B cell (primary cell): ENCODE measurements around the gene PTPRG. TPM values are rescaled to one million over a fixed set of nuclear protein-coding genes. Genes with fewer than 3 reads are reported as not detected.

Experiments
- ATAC-seq: fragments of 200-7000 bp; cut with Tn5 transposase; one replicate; pipeline ENCODE4 v1.10.0; 2021; ENCODE audit warnings: low read depth, mild to moderate bottlenecking, moderate number of reproducible peaks, moderate library complexity
- CTCF ChIA-PET: fragments of 350-600 bp; sonication (Branson Sonifier 250); formaldehyde crosslinking; loops from one replicate; lab custom pipeline; 2021; ENCODE audit warnings: antibody characterized with exemption, inconsistent platforms; lab: Charles Lee
- POLR2A ChIA-PET: fragments of 350-600 bp; sonication (Branson Sonifier 250); formaldehyde crosslinking; loops from one replicate; lab custom pipeline; 2021; ENCODE audit warnings: antibody characterized with exemption; lab: Charles Lee
- DNase-seq: peaks from one replicate; pipeline ENCODE4 v3.0.0; 2013
- H2AFZ ChIP-seq: 2 replicates; pipeline ENCODE4 v1.6.1; 2012; ENCODE audit warnings: mild to moderate bottlenecking, low read depth, low read length; ENCODE audit not compliant: insufficient read depth, poor library complexity, severe bottlenecking
- H3K27ac ChIP-seq, 2 donors: 1 replicate in 1 of 2; 2 replicates in 1 of 2; pipeline ENCODE4 v1.5.1; 2012 to 2013; ENCODE audit warnings: low read length in 2 of 2, mild to moderate bottlenecking in 2 of 2, moderate library complexity in 1 of 2
- H3K27me3 ChIP-seq, 4 experiments: fragments of 200-600 bp in 1 of 4; sonication (generic) in 1 of 4; replicated peaks in 1 of 4; 1 replicate in 2 of 4; 2 replicates in 2 of 4; pipeline versions ENCODE4 v1.6.1 to v1.7.0; 2013 to 2016; ENCODE audit warnings: low read length in 3 of 4, mild to moderate bottlenecking in 2 of 4, mixed read lengths in 1 of 4, moderate library complexity in 1 of 4; ENCODE audit not compliant: insufficient read depth in 4 of 4, control insufficient read depth in 3 of 4; ENCODE audit errors: control extremely low read depth in 1 of 4
- H3K36me3 ChIP-seq, 2 experiments: replicated peaks in 1 of 2; 1 replicate in 1 of 2; 2 replicates in 1 of 2; pipeline versions ENCODE4 v1.6.1 to v1.7.1; 2013; ENCODE audit warnings: low read length in 1 of 2; ENCODE audit not compliant: insufficient read depth in 2 of 2, control insufficient read depth in 1 of 2; ENCODE audit errors: control extremely low read depth in 1 of 2, extremely low read depth in 1 of 2
- H3K4me1 ChIP-seq, 2 donors: fragments of 200-600 bp in 1 of 2; sonication (generic) in 1 of 2; 1 replicate in 1 of 2; 2 replicates in 1 of 2; pipeline versions ENCODE4 v1.5.1 to v1.6.1; 2013 to 2017; ENCODE audit warnings: low read length in 2 of 2; ENCODE audit not compliant: control insufficient read depth in 2 of 2, insufficient read depth in 2 of 2
- H3K4me2 ChIP-seq: replicated peaks from 2 replicates; pipeline ENCODE3; 2012; ENCODE audit warnings: mild to moderate bottlenecking, low read depth, low read length; ENCODE audit not compliant: poor library complexity, severe bottlenecking
- H3K4me3 ChIP-seq, 5 experiments: fragments of 200-600 bp in 1 of 5; sonication (generic) in 1 of 5; 1 replicate in 3 of 5; 2 replicates in 2 of 5; pipeline versions ENCODE4 v1.5.1 to v1.7.0; 2011 to 2016; ENCODE audit warnings: low read length in 4 of 5, mild to moderate bottlenecking in 4 of 5, low read depth in 2 of 5, control low read depth in 1 of 5, moderate library complexity in 1 of 5; ENCODE audit not compliant: insufficient read depth in 1 of 5; ENCODE audit errors: control extremely low read depth in 1 of 5, extremely low read depth in 1 of 5
- H3K79me2 ChIP-seq: fragments of 200-600 bp; sonication (generic); one replicate; pipeline ENCODE4 v1.6.0; 2016; ENCODE audit warnings: low read length; ENCODE audit not compliant: control insufficient read depth, insufficient read depth
- H3K9ac ChIP-seq: fragments of 200-600 bp; sonication (generic); 2 replicates; pipeline ENCODE4 v1.6.1; 2017; ENCODE audit warnings: mild to moderate bottlenecking, low read length, moderate library complexity
- H3K9me3 ChIP-seq, 3 donors: one replicate each; pipeline versions ENCODE4 v1.6.1 to v1.7.1; 2013; ENCODE audit warnings: low read length in 2 of 3; ENCODE audit not compliant: control insufficient read depth in 2 of 3, insufficient read depth in 1 of 3; ENCODE audit errors: control extremely low read depth in 1 of 3
- H4K20me1 ChIP-seq: 2 replicates; pipeline ENCODE4 v1.6.0; 2012; ENCODE audit warnings: mild to moderate bottlenecking, low read length; ENCODE audit not compliant: insufficient read depth, control insufficient read depth, poor library complexity, severe bottlenecking
- H3K27ac Mint-ChIP-seq: one replicate; pipeline ENCODE4 v1.8.0; 2021; ENCODE audit warnings: mixed read lengths
- H3K27me3 Mint-ChIP-seq: one replicate; pipeline ENCODE4 v1.8.0; 2021; ENCODE audit warnings: mixed read lengths
- H3K4me1 Mint-ChIP-seq: one replicate; pipeline ENCODE4 v1.8.0; 2021; ENCODE audit warnings: mixed read lengths
- H3K4me3 Mint-ChIP-seq: one replicate; pipeline ENCODE4 v1.8.0; 2021; ENCODE audit warnings: mixed read lengths
- H3K9me3 Mint-ChIP-seq: one replicate; pipeline ENCODE4 v1.8.0; 2022; ENCODE audit warnings: mixed read lengths; ENCODE audit not compliant: insufficient read depth
- EZH2 ChIP-seq: IDR thresholded peaks from 2 replicates; pipeline ENCODE4 v1.6.1; 2012; ENCODE audit warnings: borderline replicate concordance, low read depth, mild to moderate bottlenecking, moderate library complexity, low read length; ENCODE audit not compliant: insufficient read depth, poor library complexity, severe bottlenecking
- WGBS: methylation state at CpG from one replicate; pipeline ENCODE4 v1.1.5; 2013; ENCODE audit warnings: missing lambda C conversion rate; ENCODE audit not compliant: insufficient coverage; 5-methylcytosine and 5-hydroxymethylcytosine counted together
- intact Hi-C: fragments of 100-400 bp; cut with micrococcal nuclease; formaldehyde crosslinking; loops from one replicate; pipeline ENCODE4 v1.10.0; 2022
- polyA plus RNA-seq: library from polyadenylated mRNA; depleted of rRNA; stranded (reverse); fragments of >200 nt; gene quantifications from 2 replicates; pipeline ENCODE4 v1.2.3, GENCODE V29; 2012
- total RNA-seq, 2 donors: library from RNA; stranded (reverse); fragments of 120-200 nt in 1 of 2; gene quantifications; 1 replicate in 1 of 2; 2 replicates in 1 of 2; pipeline versions ENCODE4 v1.2.3 to v1.2.4, GENCODE V29; 2013 to 2022
- TF ChIP-seq, protein P1 (sequence below): fragments of 200-600 bp; IDR thresholded peaks from one replicate; pipeline ENCODE4 v1.8.0; 2022; ENCODE audit warnings: antibody characterized with exemption, mild to moderate bottlenecking

Gene PTPRG
- total and polyA plus RNA-seq, 2 donors (not counting 1 experiment from before 2014, with no cell fraction given): 0.12 to 1.3 TPM

DNA sequence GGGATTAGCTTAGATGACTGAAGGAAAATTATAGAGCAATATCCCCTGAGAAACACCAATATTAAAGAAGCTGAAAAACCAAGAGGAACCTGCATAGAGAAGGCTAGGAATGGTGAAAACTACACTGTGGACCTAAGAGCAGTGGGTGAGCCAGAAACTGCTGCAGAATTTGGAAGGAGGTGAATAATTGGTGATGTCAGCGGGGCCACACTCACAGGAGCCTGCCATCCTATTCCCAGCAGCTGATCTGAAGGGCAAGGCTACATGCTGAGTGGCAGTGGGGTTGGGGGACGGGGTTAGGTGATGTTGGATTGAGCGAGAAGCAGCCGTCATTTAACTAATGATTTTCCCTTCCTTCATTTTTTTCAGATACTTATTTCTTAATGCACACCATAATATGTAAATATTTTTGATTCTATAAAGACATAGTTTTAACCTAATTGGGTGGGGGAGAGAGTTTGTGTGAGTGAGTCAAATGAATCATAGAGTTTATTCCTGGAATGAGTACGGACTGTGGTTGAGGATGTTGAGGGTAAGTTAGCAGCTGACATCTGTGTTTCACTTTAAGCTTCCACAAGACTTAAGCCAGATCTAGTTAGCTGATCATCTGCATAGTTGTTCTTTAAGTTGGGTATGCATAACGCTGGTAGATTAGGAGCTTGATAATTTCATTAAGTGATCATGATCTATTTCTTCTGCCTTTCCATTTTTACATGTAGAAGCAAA is 222.8 kb downstream of the PTPRG start:
- no peak for ATAC-seq
- no peaks in the 10 kb centered on the region for H3K4me1 ChIP-seq
- TF ChIP-seq, protein P1, sequence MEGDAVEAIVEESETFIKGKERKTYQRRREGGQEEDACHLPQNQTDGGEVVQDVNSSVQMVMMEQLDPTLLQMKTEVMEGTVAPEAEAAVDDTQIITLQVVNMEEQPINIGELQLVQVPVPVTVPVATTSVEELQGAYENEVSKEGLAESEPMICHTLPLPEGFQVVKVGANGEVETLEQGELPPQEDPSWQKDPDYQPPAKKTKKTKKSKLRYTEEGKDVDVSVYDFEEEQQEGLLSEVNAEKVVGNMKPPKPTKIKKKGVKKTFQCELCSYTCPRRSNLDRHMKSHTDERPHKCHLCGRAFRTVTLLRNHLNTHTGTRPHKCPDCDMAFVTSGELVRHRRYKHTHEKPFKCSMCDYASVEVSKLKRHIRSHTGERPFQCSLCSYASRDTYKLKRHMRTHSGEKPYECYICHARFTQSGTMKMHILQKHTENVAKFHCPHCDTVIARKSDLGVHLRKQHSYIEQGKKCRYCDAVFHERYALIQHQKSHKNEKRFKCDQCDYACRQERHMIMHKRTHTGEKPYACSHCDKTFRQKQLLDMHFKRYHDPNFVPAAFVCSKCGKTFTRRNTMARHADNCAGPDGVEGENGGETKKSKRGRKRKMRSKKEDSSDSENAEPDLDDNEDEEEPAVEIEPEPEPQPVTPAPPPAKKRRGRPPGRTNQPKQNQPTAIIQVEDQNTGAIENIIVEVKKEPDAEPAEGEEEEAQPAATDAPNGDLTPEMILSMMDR: no peak
- no peak for TF ChIP-seq EZH2
- intact Hi-C loops: no loop called here
- DNase-seq: no peak
- no peak overlapping the region for H3K9ac ChIP-seq
- ChIA-PET CTCF (no interaction called here), POLR2A (no interaction called here)
- H3K79me2 ChIP-seq: no peaks in the 10 kb centered on the region
- H3K27ac ChIP-seq: no peak overlapping the region
- no peaks in the 10 kb centered on the region for H3K36me3 ChIP-seq
- no peak overlapping the region for H2AFZ ChIP-seq
- 79% methylated on average over 2 of the region's 6 CpGs for WGBS
- H3K4me3 ChIP-seq: no peak overlapping the region
- H4K20me1 ChIP-seq: no peaks in the 10 kb centered on the region
- Mint-ChIP-seq H3K27ac (no peak overlapping the region), H3K4me1 (no peaks in the 10 kb centered on the region), H3K4me3 (no peak overlapping the region), H3K27me3 (no peaks in the 10 kb centered on the region), H3K9me3 (no peaks in the 10 kb centered on the region)
- H3K27me3 ChIP-seq: no peaks in the 10 kb centered on the region
- H3K4me2 ChIP-seq: no peak overlapping the region
- peaks cover 0 to 5% (median 0%) of the 10 kb centered on the region in 3 donors for H3K9me3 ChIP-seq

DNA sequence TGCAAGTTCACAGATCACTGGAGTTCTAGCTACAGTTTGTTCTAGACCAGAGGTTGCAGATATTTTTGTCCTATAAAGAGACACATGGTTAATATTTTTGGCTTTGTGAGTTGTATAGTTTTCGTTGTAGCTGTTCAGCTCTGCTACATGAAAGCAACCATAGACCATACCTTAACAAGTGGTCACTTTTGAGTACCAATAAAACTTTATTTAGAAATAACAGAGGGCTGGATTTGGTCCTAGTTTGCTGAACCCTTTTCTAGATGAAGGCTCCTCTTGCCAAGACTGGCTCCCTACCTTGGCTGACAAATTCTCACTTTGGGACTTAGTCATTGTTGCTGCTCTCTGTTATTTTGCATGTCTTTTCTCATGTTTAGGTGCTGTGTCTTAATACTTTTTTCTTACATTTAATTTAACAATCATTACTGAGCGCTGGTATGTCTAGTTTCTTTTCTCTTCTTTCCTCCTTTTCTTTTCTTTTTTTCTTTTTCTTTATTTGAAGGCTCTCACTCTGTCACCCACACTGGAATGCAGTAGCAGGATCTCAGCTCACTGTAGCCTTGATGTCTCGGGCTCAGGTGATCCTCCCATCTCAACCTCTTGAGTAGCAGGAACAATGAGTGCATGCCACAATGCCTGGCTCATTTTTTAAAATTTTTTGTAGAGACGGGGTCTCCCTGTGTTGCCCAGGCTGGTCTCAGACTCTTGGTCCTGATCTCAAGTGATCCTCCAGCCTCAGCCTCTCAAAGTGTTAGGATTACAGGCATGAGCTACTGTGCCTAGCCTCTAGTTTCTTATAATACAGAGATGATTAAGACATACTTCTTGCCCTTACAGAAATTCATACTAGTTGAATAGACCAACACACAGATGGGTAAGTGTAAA is 227.5 kb downstream of the PTPRG start:
- no peaks in the 10 kb centered on the region for H3K9me3 Mint-ChIP-seq
- DNase-seq (no peak), ATAC-seq (no peak)
- POLR2A ChIA-PET: no interaction called here
- no peak overlapping the region for H2AFZ ChIP-seq
- no peak overlapping the region for H3K27ac Mint-ChIP-seq
- no peaks in the 10 kb centered on the region for H4K20me1 ChIP-seq
- H3K4me3 Mint-ChIP-seq: no peak overlapping the region
- 93% methylated on average over 3 of the region's 4 CpGs for WGBS
- no peaks in the 10 kb centered on the region for H3K36me3 ChIP-seq
- H3K9ac ChIP-seq: no peak overlapping the region
- no peak overlapping the region for H3K27ac ChIP-seq
- H3K4me1 ChIP-seq: no peaks in the 10 kb centered on the region
- TF ChIP-seq EZH2: no peak
- TF ChIP-seq, protein P1: no peak
- intact Hi-C loops: no loop called here
- no peaks in the 10 kb centered on the region for H3K9me3 ChIP-seq
- H3K27me3 ChIP-seq: no peaks in the 10 kb centered on the region
- CTCF ChIA-PET: no interaction called here
- no peak overlapping the region for H3K4me2 ChIP-seq
- H3K27me3 Mint-ChIP-seq: no peaks in the 10 kb centered on the region
- H3K4me3 ChIP-seq: no peak overlapping the region
- H3K79me2 ChIP-seq: no peaks in the 10 kb centered on the region
- H3K4me1 Mint-ChIP-seq: no peaks in the 10 kb centered on the region
